IPS DF 19.7 (cell line): ENCODE measurements around the gene ZBTB16.

Experiments used
- DNase-seq: peaks from one replicate; pipeline ENCODE4 v3.0.0-alpha.2; 2013; ENCODE audit warnings: low read depth, low spot score

ZBTB16 gene

DNA sequence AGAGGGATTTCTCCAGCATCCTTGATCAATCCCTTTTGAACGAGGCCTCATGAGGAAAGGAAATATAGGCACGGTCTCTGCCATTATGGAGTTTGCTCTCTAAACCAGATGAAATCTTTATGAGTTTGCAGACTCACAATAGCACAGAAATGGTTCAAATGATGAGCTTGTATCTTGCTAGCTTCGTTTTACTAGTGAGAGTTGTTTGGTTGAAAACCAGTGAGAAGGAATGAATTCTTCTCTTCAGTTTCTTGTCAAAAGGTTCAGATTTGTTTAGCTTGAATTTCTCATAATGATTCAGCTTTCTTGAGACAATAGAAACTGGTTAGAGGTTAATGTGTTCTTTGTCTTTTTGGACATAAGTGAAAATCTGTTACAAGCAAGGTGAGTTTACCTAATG is 92.7 kb downstream of the ZBTB16 start:
- DNase-seq, result no peak

DNA sequence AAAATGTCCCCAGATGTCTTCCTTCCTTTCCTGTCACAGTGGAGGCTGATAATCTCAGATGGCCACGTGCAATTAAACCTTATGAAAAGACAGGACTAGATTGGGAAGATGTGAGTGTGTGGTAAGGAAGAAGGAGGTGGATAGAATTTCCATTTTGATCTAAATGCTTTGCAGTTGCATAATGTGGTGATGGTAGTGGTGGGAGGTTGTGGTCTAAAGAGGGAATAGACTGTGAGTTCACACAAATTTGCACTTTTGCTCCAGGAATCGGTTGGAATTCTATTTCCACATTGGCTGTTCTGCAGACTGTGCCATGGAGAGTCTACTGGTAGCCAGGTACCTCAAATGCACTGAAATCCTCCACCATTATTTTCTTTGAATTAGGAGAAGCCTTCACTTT is 93.3 kb downstream of the ZBTB16 start:
- no peak for DNase-seq

DNA sequence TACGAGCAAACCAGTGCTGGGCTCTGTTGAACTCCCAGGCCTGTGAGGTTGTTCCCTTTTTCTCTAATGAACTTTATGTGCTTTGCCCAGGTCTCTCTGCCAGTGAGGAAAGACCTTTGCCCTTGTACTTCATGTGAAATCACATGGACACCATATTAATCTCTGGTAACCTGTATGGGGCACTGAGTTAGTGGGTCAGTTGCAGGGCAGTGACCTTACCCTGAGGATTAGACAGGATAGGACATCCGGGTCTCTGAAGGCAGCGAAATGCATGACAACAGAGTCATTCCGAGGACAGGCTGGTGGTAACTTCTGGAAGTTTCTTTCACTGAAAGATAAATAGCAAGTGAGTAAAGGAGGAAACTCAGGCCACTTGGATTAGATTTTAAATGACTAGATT is 93.7 kb downstream of the ZBTB16 start:
- DNase-seq, result no peak

DNA sequence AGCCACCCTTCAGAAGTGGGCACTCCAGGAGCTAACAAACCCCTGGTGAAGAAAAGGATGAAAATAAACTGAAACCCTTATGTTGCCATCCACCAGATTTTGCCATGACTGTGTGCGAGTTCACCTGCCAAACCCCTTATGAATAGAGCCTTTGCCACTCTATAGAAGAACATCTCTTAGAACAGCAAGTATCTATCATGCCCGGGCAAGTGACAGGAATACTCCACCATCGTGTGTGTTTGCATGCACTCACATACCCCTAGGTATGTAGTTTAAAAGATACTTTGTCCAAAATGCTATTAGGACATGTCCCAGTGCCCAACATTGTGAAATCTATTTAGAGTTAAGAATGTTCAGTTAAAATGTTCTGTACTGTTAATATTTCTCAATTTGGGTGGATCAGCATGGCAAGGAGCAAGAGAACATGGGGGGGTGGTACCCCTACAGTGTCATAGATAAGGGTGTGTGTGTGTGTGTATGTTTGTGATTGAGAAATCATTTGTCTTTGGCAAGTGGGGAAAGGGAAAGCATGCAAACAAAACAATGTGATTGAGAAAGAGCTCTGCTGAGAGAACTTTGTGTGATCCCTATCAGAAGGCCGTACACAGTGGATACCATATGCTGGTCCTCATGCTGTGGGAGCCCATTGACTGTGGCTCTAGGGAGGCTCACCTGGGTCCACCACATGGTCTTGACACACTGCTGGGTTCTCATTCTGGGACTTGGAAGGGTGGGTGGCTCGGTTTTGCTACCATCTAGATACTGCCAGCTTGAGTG is 94.9 kb downstream of the ZBTB16 start:
- DNase-seq, result no peak

DNA sequence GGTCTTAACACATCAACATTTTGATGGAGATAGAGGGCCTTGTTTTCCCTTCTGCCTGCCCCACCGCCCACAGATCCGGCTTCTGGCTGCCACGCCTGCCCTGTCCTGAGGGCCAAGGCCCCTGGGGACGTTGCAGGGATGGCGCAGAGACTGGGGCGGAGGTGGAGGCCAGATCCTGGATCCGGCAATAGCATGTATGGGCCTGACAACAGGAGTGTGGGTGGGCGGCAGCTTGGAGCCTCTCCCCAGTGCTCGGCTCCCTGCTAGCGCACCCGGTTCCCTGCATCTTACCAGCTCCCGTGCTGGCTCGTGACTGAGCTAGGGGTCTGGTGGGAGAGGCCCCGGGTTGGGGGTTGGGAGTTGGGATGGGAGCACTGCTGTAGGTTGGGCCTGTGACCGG is 95.6 kb downstream of the ZBTB16 start:
- no peak for DNase-seq

DNA sequence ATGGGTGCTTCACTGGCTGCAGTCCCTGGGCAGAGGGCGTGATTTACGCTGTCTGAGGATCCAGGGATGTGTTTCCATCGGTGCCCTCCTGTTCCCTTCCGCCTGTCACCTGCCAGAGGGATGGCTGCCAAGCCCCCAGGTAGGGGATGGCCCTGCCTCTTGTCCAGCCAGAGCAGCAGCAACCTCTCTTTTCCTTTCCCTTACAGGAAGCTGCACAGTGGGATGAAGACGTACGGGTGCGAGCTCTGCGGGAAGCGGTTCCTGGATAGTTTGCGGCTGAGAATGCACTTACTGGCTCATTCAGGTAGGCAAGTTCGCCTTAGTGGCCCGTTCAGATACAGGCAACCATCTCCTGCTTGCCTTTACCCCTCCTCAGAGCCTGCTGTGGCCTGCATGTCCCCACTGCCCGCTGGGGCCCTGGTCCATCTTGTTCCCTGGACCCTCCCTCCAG is 96.6 kb downstream of the ZBTB16 start:
- DNase-seq, result no peak

DNA sequence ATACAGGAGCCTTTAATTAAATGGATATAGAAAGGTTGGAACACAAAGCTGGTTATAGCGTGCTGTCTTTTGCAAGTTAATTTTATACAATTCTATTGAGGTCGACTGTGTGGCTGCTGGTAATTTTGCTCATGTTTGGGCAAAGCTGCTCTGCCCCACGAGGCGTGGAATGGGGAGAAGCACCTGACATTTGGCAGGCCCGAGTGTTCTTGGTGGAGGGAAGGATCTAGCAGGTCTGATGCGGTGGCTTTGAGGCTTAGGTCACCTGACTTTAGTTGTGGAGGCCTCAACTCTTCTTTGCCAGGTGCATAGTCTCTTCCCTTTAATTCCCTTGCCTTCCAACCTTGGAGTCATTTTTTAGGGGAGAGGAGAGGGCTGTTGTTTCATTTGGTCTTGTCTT is 97.3 kb downstream of the ZBTB16 start:
- DNase-seq, result no peak

DNA sequence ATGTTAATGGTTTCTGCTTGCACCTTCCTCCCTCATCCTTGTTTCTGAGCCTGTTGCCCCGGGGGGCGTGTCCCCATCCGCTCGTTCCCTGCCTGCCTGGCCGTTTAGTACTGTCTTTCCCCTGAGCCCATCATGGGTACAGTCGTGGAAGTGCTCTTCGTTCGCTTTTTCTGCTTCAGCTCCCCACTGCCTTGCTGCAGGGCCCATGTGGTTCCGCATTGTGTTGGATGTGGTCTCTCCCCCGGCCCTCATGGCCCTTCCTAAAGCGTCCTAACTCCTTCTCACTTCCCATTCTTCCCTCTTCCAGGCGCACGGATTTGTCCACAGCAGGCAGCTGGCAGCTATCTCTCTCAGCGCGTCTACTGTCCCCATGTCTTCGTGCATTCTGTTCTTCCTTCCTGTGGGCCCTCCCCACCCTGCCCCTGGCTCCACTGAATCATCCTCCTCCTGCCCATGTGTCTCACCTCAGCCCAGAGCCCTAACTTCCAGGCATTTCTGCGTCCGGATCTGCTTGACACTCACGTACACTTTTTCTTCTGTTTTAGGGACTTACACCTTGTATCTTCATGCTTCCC is 98.1 kb downstream of the ZBTB16 start:
- DNase-seq, result no peak

DNA sequence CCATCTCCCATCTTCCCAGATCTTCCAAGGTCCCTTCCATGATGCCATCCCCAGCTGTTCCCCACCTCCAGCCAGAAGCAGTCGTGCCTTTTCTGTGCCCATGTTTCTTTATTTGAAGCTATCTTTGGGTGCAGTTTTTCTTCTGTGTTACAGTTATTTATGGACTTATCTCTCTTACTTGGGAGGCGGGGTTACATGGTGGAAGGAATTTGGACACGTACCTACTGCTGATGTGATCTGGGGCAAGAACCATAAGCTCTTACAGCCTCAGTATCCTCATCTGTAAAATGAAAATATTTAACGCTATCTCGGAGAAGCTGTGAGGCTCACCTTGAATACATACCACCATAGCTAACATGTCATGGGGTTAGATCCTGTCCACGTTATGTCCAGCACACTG is 98.9 kb downstream of the ZBTB16 start:
- no peak for DNase-seq

DNA sequence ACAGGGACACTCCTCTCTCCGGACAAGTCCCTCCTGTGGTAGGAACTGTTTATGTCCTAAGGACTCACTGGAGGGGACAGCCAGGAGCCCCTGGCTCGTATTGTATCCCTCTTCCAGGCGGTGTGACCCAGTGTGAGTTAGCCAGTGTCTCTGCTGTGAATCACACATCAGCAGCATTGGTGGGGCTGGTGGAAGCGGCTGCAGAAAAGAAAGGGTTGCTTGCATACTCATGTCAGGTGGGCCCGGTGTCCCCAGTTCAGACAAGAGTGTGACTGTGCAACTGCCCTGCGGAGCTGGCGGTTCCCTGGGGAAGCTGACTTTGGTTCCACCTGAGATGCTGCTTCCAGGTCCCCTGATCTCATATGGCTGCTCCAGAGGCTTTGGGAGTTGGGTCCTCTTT is 99.4 kb downstream of the ZBTB16 start:
- no peak for DNase-seq

DNA sequence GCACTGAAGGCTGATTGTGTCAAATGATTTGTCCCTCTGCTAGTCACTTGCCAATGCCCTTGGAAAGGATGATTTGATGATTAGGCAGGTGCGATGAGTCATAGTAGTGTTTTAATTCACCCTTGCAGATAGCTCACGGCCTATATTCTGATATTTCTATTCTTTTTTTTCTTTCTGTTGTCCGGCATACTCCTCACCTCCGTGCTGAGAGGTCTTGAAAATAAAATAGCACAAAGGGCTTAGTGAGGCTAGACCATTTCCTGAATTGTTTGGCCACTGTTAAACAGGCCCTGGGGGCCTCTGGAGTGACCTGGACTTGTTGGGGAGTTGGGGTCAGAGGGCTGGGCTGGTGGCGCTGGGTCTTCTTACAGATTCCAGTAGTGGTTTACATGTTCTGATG is 99.8 kb downstream of the ZBTB16 start:
- DNase-seq, result no peak

DNA sequence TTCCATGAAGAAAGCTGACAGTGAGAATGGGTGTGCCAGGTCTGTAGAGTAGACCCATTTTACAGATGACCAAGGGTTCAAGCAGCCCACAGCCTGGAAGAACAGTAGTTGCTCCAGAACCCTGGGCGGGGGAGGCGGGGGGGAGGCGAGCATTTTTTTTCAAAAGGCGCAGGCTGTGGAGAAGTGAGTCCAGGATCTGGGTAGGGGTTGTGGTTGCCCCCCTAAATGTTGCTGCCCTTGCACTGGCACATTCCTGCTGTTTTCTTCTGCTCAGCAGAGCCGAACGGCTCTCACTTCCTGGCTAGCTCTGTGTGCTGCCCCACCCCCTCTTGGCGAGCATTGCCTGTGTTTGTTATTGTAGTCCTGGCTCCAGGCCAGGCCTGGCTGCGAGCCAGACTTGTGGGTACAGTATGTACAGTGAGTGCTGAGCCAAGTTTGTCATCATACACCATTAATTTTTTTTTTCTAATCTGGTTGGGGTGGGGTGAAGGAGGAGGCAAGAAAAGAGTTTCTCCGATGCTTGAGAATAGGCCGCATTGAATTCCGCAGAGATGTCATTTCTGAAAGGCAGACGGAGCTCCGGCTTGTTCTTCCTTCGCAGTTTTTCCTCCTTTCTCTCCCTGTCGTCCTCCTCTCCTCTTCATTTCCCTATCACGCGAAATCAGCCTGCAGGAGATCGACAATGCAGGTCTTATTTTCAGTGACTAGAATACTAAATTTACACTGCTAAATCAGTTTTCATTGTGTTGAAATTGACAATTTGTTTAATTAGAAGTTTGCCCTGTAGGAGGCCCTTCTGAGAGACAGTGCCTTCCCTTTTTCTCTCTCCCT is 100.5 kb downstream of the ZBTB16 start:
- no peak for DNase-seq

DNA sequence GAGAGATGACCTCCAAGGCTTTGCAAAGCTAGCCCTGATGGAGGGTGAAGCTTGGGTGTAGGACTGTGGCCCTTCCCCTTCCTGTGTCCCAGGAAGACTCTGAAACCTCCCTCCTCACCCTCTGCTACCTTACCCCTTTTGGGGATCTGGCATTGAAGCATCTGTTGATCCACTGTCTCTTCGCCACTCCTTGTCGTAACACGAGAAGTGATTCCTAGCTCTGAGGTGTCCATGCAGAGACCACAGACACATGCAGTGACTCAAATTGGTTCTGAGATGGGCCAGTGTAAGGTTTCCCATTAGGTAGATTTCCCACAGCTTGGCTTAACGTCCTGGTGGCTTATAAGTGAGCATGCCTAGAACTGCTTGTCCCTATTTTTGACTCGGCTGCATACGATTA is 101.4 kb downstream of the ZBTB16 start:
- no peak for DNase-seq

DNA sequence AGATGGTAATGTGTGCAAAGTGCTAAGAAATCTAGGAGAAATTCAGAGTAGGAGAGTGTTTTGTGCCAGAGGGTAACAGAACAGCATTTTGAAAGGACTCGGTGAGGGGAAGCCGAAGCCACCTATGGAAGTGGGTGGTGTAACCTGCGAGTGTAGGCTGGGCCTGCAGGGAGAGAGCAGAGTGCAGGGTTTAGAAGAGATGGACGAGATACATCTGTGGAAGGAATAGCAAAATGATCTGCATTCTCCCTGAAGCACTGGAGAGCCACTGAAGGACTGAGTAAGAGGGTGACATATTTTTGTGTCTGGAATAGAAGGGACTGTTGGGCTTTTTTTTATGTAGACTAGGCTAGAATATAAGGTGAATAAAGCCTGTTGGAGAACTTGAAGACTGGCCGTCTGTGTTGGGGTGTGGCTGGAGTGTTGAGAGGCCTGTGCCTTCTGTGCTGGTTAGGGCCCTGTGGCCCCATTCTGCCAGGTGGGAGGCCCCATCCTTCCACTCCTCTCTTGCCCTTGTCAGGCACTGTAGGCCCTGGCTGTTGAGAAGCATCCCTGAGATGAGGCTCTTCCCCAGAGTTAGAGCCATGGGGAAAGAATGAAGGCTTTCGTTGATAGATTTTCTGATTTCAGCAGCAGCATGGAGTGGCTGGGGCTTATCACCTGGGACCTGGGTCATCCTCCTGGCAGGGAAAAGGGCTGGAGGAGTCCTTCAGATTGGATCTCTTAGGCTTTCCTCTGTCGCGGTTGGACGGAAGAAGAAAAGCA is 102.2 kb downstream of the ZBTB16 start:
- DNase-seq, result no peak

DNA sequence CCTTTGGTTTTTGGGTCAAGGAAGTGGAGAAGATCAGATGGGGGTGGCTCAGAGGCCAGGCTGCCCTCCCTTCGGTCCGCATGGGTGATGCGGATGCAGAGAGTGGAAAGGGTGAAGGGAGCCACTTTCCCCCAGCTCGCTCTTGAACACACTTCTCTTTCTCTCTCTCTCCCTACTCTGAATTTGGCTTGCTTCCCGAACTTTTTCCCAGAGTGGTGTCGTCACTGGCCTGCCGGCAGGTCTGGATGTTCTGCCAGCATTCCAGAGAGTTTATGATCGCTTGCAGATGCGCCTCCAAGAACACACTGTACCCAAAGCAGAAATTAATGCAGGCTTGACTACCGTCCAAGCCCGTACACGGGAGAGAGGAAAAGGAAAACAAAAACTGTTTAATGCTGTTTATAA is 103.2 kb downstream of the ZBTB16 start:
- no peak for DNase-seq

DNA sequence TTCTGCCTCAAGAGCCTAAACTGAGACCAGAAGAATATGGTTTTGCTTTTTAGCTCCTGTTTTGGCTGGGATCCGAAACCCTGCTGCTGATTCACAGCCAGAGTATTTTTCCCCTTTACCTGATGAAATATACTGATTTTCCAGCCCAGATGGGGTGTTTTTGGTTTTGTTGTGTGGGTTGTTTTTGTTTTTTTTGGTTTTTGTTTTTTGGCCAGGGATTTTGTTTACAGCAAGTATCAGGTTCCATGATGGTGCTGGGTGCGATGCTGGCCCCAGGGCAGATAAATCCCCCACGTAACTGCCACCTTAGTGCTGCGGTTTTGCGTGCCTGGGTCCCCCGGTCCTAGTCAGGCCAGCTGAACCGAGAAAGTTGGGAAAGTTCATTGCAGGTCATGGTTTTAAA is 103.7 kb downstream of the ZBTB16 start:
- DNase-seq, result no peak

DNA sequence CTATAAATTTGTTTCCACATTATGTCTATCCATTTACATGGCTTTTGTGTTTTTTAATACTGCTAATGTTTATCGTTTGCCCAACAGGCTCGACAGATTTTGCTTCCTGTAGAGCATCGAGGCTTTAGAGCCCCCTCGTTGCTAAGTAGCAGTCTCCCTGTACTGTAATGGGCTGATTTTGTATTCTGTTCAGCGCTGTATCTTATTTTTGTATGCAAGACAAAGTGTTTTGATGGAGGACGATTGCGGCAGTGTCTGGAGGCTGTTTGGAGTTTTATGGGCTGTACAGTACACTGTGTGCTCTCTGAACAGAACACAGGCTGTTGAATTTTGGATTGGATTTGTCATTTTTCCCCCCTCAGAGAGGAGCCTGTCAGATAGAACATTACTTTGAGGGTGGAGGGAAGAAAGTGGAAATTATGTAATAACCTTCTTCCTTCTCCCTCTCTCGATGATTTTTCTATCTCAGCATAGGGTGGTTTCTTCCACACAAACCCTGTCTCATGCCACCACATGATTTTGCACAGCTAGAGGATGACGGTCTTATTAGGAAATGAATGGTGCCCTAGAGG is 104.4 kb downstream of the ZBTB16 start:
- DNase-seq, result no peak

DNA sequence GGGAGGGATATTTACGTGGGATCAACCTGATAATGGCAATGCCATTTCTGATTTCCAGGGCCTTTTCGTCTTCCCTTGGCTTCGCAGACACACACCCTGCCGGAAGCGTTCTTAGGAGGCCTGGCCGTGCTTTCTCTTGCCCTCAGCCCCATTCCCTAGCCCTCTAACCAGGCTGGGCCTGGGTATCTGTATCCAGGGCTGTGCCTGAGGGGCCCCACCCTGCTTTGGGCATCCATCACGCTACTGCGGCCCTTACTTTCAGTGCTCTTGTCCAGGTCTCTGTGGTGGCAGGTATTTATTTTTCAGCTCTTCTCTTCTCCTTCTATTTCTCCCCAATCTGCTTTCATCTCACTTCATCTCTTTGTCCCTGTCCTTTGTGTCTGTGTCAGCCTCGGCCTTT is 105.0 kb downstream of the ZBTB16 start:
- DNase-seq, result no peak

DNA sequence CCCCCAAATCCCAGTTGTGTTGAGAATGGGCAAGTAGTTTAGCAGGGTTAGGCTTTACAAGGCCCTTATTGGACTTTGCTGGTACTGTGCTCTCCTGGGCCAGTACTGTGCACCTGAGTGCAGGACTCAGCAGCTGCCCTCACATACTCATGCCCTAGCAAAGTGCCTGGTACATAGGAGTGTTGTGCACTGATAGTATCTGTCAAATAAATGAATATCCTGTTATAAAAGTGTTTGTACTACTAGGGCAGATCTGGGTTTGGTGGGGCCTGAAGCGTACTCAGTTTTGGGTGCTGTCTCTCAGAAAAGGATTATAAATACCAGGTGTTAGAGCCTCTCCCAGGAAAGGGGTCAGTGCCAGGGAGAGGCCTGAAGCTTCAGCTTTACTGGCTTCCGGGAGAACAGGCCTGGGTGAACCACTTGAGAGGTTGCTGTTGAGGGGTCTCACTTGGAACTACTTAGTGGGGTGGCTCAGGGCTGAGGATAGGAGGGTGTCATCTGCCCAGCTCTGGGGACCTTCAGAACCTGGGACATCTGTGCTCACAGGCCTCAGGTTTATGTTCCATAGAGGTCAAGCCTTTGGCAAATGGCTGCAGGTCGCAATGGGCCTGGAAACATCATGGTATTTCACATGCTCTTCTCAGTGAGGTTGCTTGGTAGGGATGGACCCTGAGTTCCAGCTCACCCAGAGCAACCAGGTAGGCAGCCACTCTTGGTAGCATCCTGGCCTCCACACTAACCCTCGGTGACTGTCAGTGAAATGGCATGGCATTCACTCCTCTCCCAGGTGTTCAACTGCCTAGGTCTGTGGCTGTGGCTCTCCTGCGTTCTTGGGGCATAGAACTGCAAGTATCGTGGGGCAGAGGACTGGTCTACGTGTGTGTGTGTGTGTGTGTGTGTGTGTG is 106.1 kb downstream of the ZBTB16 start:
- no peak for DNase-seq

DNA sequence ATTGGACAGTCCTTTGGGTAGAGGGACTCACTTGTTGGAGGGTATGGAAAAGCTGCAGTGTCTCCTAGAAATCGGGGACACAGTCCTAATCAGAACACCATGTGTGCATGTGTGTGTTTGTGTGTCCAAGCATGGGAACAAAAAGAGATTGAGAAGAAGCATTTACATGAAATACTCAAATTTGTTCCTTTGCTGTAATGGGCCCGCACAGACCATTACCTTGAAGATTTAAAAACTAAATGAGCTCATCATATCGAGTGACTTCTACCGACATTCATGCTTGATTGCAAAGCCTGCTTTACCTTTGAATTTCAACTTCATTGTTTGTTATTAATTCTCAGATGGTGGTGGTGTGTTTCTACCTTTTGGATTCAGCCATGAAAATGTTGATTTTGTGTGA is 106.9 kb downstream of the ZBTB16 start:
- DNase-seq, result no peak

DNA sequence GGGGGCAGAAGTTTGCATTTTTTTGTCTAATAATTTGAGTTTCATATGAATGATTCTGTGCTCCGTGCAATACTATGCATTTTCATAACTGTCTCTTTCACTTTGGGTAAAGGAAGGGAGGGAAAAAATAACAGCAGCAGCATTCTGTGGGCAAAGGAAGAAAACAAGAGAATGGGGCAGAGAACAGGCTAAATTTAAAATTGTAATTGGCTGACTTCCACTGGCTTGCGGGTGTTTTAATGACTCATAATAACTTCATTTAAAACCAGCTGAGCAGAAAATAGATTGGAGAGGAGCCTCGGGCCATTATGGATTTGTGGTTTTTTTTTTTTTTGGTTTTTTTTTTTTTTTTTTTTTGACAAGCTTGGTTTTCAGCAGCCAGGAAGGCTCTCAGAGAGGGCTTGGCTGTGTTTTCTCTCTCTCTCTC is 107.4 kb downstream of the ZBTB16 start:
- no peak for DNase-seq
